Peyer's patch (tissue), 4 donors: Measurements from ENCODE around the gene SLC5A5. TPM values are rescaled to one million over a fixed set of nuclear protein-coding genes. Genes with fewer than 3 reads are reported as not detected.

ENCODE experiments used
- DNase-seq, 3 donors: peaks; one replicate each; pipeline ENCODE4 v3.0.0-alpha.2; 2017 to 2019
- H3K27ac ChIP-seq, 4 donors: fragments of 200-600 bp; sonication (generic); one replicate each; pipeline ENCODE4 v1.5.1; 2016 to 2019
- H3K27me3 ChIP-seq, 2 donors: fragments of 200-600 bp; sonication (generic); one replicate each; pipeline ENCODE4 v1.5.1; 2019
- H3K36me3 ChIP-seq, 3 donors: fragments of 200-600 bp; sonication (generic); one replicate each; pipeline ENCODE4 v1.5.1; 2016 to 2019
- H3K4me1 ChIP-seq, 4 donors: fragments of 200-600 bp; sonication (generic); one replicate each; pipeline ENCODE4 v1.5.1; 2016 to 2019
- H3K4me3 ChIP-seq, 4 donors: fragments of 200-600 bp; sonication (generic); 1 replicate in 3 of 4; 2 replicates in 1 of 4; pipeline ENCODE4 v1.5.1; 2016 to 2019; ENCODE audit warnings: mild to moderate bottlenecking in 1 of 4
- H3K9me3 ChIP-seq, 4 donors: fragments of 200-600 bp; sonication (generic); one replicate each; pipeline ENCODE4 v1.5.1; 2016 to 2019; ENCODE audit warnings: mild to moderate bottlenecking in 1 of 4
- POLR2A ChIP-seq, 2 donors: fragments of 450-650 bp; IDR thresholded peaks; one replicate each; pipeline ENCODE4 v1.5.1; 2017; ENCODE audit warnings: antibody characterized with exemption in 2 of 2, mild to moderate bottlenecking in 2 of 2, moderate library complexity in 2 of 2
- total RNA-seq, 4 donors: library from RNA; depleted of rRNA; stranded (reverse); fragments of >200 nt; gene quantifications; one replicate each; pipeline ENCODE4 v1.1.0, GENCODE V29; 2016
- TF ChIP-seq, protein P1 (sequence below), 6 experiments: fragments of 450-650 bp in 4 of 6; fragments of 200-600 bp in 2 of 6; sonication (generic) in 1 of 6; IDR thresholded peaks; one replicate each; pipeline ENCODE4 v1.5.1; 2017 to 2019; ENCODE audit warnings: antibody characterized with exemption in 6 of 6, mild to moderate bottlenecking in 3 of 6, moderate library complexity in 1 of 6

Gene SLC5A5
- total RNA-seq, 4 donors from 2014 or later: not detected

GRCh38 chr19:17872251-17873001 is 681 bp downstream of the SLC5A5 start:
- Histone ChIP-seq H3K27ac (peak overlapping the region in 1 of 4 donors; percentile 59), H3K4me3 (peak overlapping the region; percentile 28 to 43 (median 35)), H3K9me3 (no peaks in the 10 kb centered on the region), H3K36me3 (no peaks in the 10 kb centered on the region), H3K27me3 (peaks cover 0 to 33% of the 10 kb centered on the region in 2 donors), H3K4me1 (peaks cover 0 to 23% (median 19%) of the 10 kb centered on the region in 4 donors)
- peak in 2 of 3 donors; percentile 53 to 65 for DNase-seq
- TF ChIP-seq POLR2A (IDR thresholded peaks at IDR 0.05): no peak
- TF ChIP-seq, protein P1, sequence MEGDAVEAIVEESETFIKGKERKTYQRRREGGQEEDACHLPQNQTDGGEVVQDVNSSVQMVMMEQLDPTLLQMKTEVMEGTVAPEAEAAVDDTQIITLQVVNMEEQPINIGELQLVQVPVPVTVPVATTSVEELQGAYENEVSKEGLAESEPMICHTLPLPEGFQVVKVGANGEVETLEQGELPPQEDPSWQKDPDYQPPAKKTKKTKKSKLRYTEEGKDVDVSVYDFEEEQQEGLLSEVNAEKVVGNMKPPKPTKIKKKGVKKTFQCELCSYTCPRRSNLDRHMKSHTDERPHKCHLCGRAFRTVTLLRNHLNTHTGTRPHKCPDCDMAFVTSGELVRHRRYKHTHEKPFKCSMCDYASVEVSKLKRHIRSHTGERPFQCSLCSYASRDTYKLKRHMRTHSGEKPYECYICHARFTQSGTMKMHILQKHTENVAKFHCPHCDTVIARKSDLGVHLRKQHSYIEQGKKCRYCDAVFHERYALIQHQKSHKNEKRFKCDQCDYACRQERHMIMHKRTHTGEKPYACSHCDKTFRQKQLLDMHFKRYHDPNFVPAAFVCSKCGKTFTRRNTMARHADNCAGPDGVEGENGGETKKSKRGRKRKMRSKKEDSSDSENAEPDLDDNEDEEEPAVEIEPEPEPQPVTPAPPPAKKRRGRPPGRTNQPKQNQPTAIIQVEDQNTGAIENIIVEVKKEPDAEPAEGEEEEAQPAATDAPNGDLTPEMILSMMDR (IDR thresholded peaks at IDR 0.05): no peak

DNA sequence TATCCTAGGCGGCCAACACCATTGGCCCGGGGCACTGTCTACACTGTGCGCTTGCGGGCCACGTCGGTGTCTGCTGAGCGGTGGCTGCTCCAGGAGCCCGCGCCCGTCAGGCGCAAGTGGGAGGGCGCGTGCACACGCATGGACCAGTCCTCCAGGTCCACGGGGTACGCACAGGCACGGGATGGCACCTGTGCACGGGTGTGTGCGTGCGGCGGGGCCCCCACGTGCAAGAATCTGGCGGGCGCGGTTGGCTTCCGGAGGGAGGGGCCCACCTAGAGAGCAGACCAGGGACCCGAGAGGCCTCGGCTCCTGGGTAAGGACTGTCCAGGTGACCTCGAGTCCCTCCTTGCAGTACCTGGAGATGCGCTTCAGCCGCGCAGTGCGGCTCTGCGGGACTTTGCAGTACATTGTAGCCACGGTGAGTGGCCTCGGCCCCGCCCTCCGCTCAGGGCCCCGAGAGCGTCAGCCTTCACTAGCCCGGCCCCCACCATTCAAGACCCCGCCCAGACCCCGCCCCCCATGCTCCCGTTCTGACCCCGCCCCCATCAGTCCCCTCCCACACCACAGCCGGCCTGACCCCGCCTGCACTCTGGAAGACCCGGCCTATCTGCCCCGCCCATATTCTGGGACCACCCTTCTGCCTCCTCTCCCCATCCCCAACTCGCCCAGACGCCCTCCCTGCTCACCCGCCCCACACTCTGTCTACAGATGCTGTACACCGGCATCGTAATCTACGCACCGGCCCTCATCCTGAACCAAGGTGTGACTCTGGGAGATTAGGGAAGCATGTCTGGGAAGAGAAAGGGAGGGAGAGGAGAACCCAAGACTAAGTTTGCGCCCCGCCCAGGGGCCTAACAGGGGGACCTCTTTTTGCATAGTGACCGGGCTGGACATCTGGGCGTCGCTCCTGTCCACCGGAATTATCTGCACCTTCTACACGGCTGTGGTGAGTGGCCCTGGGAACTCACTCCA is 2.3 kb downstream of the SLC5A5 start:
- DNase-seq: peak; percentile 63 to 79 (median 79)
- Histone ChIP-seq H3K27ac (peak overlapping the region in 1 of 4 donors; percentile 58), H3K27me3 (peaks cover 0 to 33% of the 10 kb centered on the region in 2 donors)

GRCh38 chr19:17874758-17875135 is 3.0 kb downstream of the SLC5A5 start:
- TF ChIP-seq, protein P1 (IDR thresholded peaks at IDR 0.05): no peak
- TF ChIP-seq POLR2A (IDR thresholded peaks at IDR 0.05): no peak
- Histone ChIP-seq H3K27ac (no peak overlapping the region), H3K4me3 (no peak overlapping the region), H3K36me3 (no peaks in the 10 kb centered on the region), H3K27me3 (peaks cover 0 to 33% of the 10 kb centered on the region in 2 donors), H3K4me1 (peaks cover 0 to 23% (median 19%) of the 10 kb centered on the region in 4 donors), H3K9me3 (no peaks in the 10 kb centered on the region)
- DNase-seq: no peak

More for the DNA sequence above, 2.3 kb downstream of the SLC5A5 start:
- no peaks in the 10 kb centered on the region for H3K9me3 ChIP-seq
- TF ChIP-seq POLR2A (IDR thresholded peaks at IDR 0.05): no peak
- TF ChIP-seq, protein P1 (IDR thresholded peaks at IDR 0.05): no peak
- H3K36me3 ChIP-seq: no peaks in the 10 kb centered on the region
- peak overlapping the region; percentile 21 to 48 (median 35) for H3K4me3 ChIP-seq
- H3K4me1 ChIP-seq: peaks cover 0 to 23% (median 19%) of the 10 kb centered on the region in 4 donors

DNA sequence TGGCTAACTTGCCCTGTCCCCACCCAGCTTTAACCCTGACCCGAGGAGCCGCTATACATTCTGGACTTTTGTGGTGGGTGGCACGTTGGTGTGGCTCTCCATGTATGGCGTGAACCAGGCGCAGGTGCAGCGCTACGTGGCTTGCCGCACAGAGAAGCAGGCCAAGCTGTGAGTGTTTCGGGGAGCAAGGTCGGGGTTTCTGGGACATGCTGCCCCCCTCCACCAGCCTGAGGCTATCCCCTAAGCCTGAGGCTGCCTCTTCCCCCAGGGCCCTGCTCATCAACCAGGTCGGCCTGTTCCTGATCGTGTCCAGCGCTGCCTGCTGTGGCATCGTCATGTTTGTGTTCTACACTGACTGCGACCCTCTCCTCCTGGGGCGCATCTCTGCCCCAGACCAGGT is 6.0 kb downstream of the SLC5A5 start:
- no peak for DNase-seq
- no peak for TF ChIP-seq POLR2A (IDR thresholded peaks at IDR 0.05)
- TF ChIP-seq, protein P1 (IDR thresholded peaks at IDR 0.05): no peak
- Histone ChIP-seq H3K36me3 (no peaks in the 10 kb centered on the region), H3K4me3 (no peak overlapping the region), H3K9me3 (no peaks in the 10 kb centered on the region), H3K27me3 (peaks cover 0 to 13% of the 10 kb centered on the region in 2 donors), H3K4me1 (peaks cover 0 to 13% (median 5%) of the 10 kb centered on the region in 4 donors), H3K27ac (no peak overlapping the region)

DNA sequence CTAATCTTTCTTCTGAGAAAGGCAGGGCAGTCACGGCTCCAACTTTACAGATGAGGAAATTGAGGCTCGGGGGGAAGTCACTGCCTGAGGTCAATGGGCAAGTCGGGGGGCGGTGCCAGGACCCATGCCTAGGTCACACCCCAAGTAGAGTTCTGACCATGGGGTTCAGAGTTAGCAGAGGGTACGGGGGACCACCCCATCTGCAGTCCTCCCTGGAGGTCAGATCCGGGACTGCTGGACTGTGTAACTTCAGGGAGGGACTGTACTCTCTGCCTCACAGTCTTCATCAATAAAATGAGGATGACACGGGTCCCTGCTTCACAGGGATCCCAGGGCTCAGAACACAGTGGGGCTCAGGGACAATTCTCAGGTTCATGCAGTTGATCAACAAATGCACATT is 7.7 kb downstream of the SLC5A5 start:
- Histone ChIP-seq H3K27me3 (no peaks in the 10 kb centered on the region), H3K27ac (no peak overlapping the region), H3K4me3 (no peak overlapping the region), H3K4me1 (no peaks in the 10 kb centered on the region), H3K36me3 (no peaks in the 10 kb centered on the region), H3K9me3 (no peaks in the 10 kb centered on the region)
- DNase-seq: no peak
- TF ChIP-seq, protein P1 (IDR thresholded peaks at IDR 0.05): no peak
- TF ChIP-seq POLR2A (IDR thresholded peaks at IDR 0.05): no peak
